GM21447 (cell line): ENCODE data around the gene ACTR6.
"Not testable (repeated sequence)": the region's sequence is repeated elsewhere in the genome, so short reads cannot be mapped to it uniquely, and the experiment has no call there.

Experiments used
- ATAC-seq: cut with Tn5 transposase; IDR thresholded peaks from one replicate; pipeline ENCODE4 v1.9.1; 2021; ENCODE audit not compliant: unreplicated experiment

Gene ACTR6

DNA sequence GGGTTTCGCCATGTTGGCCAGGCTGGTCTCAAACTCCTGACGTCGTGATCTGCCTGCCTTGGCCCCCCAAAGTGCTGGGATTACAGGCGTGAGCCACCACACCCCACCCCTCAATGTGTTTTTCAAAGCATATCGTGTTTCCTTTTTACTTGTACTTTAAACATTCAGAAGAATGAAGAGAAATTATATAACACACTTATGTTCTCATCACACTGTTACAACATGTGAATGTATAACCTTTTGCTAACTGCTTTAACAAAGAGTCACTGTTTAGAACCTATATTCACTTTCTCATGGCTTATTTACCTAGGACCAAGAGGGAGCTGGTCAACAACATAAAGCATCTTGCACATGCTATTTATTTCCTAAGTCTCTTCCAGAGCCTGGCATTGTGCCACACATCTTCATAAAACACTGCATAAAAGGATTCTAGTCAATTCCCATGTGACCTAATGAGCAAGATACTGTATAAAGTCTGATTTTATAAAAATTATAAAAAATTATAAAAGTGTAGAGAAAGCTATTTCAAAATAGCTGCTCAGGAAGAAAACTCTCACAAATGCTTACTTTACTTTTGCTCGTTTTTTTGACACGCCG lies 16.0 kb upstream of the ACTR6 start:
- no peak for ATAC-seq

DNA sequence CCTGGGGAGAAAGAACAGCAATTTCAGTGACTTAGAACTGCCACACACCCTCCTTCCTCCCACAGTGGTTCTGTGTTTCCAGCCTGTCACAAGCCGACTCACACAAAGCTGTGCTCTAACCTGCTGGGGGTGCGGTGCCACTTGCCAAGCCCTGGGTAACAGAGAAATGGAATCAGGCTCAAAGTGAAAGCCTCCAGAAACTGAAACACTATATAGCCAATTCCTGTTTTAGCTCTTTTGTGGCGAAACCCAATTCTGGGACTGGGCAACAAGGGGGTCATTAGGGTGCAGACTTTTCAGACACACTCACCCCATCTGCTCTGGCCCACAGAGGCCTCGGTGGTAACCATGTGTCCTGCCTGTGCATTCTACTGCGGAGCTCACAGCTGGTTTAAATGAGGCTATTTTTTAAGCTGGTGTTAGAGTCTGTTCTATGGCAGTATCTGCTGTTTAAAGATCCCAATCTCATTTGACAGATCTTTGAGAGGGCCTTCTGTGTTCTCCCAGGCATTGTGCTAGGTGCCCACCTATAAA lies 15.2 kb upstream of the ACTR6 start:
- peak; percentile 88 for ATAC-seq

DNA sequence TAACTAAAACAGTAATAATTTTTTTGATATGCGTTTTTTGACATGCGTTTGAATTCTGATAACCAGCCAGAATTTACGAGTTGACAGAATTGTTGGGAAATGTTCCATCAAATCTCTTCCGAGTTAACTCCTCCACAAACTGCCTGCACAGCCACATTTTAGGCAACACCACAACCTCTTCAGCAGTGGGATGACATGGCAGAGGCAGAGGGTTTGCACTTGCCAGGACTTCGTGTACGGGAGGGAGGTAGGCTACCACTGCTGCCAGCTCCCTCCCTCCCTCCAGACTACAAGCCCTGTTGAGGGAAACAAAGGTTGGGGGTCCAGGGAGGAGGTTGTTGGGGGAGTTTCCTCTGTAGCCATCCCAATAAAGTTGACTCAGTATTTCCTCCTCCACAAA lies 14.5 kb upstream of the ACTR6 start:
- ATAC-seq = no peak

DNA sequence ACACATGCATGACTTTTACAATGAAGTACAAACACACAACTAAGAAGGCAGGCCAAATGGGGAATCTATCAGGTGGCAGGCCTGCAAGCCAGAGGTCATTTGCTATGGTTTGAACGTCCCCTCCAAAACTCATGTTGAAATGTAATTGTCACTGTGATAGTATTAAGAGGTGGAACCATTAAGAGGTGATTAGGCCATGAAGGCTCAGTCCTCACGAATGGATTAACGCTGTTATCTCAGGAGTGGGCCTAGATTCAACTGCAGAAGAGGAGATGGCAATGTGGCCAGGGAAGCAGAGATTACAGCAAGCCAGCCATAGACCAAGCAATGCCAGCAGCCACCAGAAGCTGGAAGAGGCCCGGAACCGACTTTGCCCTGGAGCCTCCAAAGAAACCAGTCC lies 13.5 kb upstream of the ACTR6 start:
- no peak for ATAC-seq

DNA sequence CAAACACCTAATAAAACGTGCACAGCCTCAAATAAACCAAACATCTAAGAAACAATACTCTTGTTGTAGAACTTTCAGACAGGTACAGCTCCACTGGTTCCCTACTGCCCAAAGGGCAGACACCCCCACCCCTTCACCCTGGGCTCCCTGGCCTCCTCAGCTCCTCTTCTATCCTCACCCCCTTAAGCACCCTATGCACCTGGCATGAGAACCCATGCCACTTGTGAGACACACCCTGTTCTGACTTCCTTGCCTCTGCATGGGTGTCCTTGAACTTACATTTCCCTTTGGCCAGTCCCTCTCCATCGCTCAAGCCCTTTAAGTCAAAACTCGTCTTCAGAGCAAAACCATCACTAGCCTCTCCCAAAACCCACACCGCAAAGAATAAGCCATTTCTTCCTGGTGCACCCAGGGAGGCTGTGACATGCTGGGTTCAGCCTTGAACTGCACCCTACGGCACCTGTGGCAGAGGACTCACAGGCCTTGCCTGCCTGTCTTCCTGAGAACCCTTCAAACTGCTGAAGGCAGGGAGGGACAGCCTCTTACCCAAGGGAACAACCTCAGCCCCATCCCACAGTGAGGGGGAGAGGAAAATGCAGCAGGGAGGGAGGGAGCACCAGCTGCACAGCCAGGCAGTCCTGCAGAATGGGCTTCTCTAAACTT lies 12.6 kb upstream of the ACTR6 start:
- ATAC-seq = no peak

DNA sequence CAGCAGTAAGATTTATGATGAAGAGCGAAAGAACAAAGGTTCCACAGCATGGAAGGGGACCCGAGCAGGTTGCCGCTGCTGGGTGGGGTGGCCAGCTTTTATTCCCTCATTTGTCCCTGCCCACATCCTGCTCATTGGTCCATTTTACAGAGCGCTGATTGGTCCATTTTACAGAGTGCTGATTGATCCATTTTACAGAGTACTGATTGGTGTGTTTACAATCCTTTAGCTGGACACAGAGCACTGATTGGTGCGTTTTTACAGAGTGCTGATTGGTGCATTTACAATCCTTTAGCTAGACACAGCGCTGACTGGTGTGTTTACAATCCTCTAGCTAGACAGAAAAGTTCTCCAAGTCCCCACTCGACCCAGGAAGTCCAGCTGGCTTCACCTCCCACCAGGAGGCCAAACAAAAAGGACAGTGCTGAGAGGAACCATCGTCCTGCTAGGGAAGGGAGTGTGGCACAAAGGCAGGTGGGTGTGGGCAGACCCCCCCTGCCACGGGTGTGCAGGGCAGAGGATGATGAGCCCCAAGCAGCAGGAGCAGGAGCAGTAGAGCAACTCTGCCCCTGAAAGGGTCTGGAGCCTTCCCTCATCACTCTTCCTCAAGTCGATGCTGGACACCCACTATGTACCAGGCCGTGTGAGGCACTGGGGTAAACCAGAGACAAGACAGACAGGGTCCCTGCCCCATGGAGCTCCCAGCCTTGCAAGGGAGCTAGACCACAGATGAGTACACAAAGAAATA lies 11.6 kb upstream of the ACTR6 start:
- not testable (repeated sequence) for ATAC-seq

DNA sequence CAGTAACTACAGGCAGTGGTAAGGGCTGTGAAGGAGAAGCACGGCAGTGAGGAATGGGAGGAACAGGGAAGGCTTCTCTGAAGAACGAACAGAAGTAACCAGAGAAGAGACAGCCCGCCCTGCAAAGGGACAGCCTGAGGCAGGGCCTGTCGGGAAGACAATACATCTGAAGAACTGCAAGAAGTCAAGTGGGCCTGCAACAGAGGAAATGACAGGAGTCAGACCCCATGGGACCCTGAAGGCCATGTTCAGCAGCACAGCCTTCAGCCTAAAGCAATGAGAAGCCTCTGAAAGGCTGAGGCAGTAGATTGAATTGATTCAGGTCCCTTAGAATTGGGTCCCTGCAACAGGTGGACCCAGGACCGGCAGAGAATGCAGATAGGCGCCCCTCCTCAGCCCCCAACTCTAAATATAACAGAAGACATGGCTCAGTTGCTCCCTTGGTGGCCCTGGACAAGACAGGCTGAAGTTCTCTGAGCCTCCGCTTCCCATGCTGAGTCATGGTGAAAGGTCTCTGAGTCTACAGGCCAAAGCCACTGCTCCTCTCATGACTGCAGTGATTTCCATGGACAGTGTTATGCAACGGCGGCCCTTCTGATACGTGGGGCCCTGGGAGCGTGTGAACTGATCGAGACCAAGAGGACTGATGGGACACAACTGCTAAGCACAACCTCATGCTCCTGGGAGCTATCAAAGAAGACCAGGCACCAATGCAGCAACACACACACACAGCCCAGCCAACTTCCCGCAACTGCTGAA lies 10.8 kb upstream of the ACTR6 start:
- ATAC-seq = no peak

DNA sequence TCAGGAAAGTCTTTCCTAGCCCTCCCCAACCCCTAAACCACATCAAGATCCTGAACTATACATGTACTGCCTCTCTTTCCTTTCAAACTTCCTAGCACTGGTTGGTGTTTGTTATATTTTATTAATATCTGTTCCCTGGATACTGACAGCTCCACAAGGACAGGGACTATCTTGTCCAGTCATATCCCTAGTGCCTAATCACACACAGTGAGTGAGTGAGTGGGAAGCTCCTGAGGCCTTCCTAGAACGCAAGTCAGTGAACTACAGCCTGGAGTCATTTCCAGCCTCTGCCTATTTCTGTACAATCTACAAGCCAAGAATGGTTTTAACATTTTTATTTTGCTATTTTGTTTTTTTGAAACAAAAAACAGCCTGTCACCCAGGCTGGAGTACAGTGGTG lies 7.5 kb upstream of the ACTR6 start:
- no peak for ATAC-seq

DNA sequence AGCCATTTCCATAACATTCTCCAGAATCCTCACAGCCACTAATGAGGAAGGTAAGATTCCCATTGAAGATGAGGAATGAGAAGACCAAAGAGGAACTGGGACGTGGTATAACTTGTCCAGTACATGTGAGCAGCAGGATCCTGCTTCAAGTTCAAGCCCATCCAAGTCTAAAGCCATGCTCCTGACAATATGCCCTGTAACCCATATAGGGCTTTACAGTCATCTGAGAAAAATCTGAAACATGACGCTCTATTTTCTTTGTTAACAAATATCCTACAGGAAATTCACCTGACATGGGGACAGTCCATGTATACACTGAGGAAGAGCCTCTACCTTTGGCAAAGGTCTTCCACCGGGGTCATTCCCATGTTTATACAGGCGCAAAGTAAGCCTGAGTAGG lies 3.1 kb upstream of the ACTR6 start:
- no peak for ATAC-seq

DNA sequence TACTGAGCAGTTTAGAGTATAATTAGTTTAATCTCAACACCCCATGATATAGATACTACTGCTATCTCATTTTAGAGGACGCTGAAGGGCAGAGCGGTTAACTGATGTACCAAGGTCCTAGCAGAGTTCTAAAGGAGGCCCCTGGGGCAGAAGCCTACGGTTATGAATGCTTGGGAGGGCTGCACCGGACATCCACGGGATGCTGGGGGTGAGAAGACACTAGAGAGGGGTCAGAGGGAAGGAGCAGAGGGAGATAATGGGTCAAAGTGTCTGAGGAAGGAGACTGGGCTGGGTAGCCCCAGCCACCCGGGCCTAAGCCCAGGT lies 1.6 kb upstream of the ACTR6 start:
- ATAC-seq = no peak

DNA sequence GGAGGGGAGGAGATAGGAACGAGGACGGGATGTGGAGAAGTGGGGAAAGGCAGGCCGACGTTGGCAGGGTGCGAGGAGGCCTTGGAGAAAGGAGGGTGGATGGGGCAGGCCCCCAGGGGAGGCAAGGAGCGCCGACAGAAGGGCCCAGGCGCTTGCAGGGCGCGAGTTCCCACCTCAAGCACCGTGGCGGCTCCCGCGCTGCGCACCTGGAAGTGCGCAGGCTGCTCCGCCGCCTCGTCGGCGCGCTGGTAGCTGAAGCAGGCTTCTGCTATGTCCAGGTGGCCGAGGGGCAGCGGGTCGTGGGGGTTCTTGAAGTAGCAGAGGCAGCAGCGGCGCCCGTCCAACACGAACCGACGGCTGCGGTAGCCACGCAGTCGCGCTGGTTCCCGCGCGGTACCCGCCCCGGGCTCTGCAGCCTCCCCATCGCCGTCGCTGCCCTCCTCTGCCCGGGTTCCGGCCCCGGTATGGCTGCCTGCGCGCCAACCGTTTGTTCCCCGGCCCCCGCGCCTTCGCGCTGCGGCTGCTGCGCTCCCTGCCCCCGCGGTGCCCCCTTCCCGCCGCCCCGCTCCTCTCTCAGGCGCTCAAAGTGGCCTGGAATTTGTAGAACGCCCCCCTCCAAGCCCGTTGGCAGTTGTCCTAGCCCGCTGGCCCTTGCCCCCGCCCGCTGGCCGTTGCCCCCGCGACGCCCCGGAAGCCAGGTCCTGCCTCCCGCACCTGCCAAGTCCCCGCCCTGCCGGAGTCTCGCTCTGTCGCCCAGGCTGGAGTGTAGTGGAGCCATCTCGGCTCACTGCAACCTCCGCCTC lies 1.1 kb upstream of the ACTR6 start:
- peak; percentile 77 for ATAC-seq

DNA sequence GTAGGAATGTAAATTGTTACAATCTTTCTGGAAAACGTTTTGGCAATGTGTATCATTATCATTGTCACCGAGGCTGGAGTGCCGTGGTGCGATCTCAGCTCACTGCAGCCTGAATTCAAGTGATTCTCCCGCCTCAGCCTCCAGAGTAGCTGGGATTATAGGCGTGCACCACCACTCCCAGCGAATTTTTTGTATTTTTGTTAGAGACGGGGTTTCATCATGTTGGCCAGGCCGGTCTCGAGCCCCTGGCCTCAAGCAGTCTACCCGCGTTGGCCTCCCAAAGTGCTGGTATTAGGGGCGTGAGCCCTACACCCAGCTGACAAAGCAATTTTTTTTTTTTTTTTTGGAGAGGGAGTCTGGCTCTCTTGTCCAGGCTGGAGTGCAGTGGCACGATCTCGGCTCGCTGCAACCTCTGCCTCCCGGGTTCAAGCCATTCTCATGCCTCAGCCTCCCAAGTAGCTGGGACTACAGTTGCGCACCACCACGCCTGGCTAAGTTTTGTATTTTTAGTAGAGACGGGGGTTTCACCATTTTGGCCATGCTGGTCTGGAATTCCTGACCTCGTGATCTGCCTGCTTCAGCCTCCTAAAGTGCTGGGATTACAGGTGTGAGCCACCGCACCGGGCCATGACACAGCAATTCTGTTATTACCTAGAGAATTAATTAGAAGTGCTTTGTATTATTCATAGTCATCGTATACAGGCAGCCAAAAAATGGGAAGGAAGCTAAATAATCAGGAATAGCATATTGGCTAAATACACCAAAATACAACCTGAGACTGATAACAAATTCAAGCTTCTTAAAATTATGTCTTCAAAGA lies 1.2 kb downstream of the ACTR6 start:
- no peak for ATAC-seq

DNA sequence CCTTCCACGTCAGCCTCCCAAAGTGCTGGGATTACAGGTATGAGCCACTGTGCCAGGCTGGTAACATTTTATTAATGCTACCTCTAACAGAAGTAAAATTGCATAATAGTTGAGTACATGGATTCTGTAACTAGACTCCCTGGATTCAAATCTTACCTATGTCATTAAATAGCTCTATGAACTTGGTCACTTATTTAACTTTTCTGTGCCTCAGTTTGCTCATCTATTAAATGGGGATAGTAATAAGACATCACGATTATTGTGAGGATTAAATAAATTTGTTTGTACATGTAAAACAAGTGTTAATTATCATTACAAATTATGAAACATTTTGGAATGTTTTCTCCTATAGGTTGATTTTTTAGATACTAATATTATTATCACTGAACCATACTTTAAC lies 6.7 kb downstream of the ACTR6 start:
- no peak for ATAC-seq

DNA sequence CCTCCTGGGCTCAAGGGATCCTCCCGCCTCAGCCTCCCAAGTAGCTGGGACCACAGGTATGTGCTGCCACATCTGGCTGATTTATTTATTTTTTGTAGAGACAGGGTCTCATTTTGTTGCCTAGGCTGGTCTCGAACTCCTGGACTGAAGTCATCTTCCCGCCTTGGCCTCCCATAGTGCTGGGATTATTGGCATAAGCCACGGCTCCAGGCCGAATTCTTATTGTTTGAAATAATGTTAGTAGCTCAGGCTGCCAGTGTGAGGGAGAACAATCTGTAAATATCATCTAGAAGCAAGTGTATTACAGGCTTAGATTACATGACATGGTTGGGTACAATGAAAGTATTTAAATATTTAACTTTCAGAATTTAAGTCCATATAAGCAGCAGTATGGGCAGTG lies 8.2 kb downstream of the ACTR6 start:
- ATAC-seq = no peak

DNA sequence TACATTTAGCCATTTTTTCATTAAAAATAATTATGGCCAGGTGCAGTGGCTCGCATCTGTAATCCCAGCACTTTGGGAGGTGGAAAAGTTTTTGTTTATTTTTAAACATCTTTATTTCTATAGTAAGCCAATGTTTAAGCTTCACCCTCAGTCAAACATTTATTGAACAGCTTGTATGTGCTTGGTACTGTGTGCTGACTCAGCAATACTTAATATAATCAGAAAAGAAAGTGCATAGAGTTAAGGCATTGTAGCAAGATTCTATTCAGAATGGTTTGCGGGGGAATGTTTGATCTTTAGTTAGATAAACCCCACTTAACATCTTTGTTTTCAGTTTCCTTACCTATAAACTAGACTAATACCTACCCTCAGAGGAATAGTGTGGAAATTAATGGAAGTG lies 11.1 kb downstream of the ACTR6 start:
- no peak for ATAC-seq

DNA sequence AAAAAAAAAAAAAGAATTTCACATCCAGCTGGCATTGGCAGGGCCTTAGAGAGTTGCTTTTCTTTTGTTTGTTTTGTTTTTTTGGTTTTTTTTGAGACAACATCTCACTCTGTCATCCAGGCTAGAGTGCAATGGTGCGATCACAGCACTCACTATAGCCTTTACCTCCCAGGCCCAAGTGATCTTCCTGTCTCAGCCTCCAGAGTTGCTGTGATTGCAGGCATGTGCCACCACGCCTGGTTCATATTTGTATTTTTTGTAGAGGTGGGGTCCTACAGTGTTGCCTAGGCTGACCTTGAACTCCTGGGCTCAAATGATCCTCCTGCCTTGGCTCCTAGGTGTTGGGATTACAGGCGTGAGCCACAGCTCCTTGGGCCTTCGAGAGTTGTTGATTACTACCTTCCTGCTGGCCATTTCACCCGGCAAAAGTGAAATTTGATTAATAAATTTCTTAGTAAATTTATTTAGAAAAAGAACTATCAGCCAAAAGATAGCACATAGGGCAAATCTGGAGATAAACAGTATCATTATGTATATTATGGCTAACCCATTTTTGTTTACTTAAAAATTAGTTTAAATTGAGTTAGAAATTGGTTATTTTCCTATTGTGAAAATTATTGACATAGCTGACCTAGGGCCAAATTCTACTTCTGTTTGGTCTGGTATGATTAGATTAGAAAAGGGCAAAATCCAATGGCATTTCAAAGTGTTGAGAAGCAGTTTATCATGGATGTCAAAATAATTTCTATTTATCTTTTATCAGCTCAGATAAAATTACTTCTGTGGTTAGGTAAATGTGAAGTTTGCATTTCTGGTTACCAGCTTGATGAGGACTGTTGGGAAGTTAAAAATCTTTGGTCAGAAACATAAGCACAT lies 12.6 kb downstream of the ACTR6 start:
- no peak for ATAC-seq

DNA sequence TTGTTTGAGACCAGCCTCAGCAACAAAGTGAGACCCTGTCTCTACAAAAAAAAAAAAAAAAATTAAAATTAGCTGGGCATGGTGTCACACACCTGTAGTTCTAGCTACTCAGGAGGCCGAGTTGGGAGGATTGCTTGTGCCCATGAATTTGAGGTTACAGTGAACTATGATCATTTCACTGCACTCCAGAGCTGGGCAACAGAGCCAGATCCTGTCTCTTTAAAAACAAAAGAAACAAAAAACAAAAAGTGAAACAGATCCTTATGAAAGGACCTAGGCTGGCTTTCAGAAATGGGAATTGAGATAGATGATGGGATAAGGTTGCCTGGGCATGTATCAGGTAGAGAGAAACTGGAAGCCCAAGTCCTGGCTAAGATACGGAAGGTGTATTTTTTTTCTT lies 13.9 kb downstream of the ACTR6 start:
- no peak for ATAC-seq

DNA sequence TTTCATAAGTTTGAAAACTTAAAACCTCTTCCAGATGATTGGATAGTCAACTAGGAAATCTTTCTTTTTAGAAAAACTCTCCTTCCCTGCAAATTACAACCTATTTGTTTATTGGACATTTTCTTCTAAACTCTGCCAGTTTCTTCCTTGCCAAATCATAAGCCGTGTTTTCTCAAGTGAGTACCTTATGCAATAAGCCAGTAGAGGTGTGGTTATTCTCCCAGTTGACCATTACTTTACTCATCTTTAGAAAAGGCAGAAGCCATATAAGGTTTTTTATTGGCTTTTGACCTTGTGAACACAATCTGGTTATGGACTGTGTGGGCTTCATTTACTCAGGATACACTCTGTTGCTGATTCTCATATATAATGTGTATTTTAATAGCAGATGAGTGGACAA lies 14.6 kb downstream of the ACTR6 start:
- no peak for ATAC-seq

DNA sequence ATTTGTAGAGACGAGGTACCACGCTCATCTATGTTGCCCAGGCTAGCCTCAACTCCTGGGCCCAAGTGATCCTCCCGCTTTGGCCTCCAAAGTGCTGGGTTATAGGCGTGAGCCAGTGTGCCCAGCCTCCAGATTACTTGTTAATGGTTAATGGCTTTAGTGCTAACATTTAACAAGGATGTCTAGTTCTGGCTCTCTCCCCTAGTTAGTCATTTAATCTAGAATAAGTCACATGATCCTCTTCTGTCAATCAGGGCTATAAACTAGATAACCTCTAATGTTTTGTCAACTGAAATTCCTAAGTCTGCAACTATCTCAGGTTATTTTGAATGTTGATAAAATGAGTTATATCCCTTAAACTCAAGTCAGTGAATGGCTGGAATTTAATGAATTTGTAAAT lies 15.7 kb downstream of the ACTR6 start:
- ATAC-seq = no peak
